Trophoblast cell (in vitro differentiated cells and primary cell): ENCODE data around the gene SMCR8.
"Not testable (repeated sequence)": the region's sequence is repeated elsewhere in the genome, so short reads cannot be mapped to it uniquely, and the experiment has no call there.

ENCODE experiments used
- DNase-seq, 2 donors: peaks; one replicate each; pipeline ENCODE4 v3.0.0-alpha.2; 2016
- H2AFZ ChIP-seq: 2 replicates; pipeline ENCODE4 v1.6.1; 2013; ENCODE audit warnings: low read length, moderate library complexity, mild to moderate bottlenecking; ENCODE audit not compliant: insufficient read depth, poor library complexity
- H2AK5ac ChIP-seq: 2 replicates; pipeline ENCODE4 v1.6.1; 2013; ENCODE audit warnings: mild to moderate bottlenecking, low read length
- H2BK120ac ChIP-seq: 2 replicates; pipeline ENCODE4 v1.6.1; 2013; ENCODE audit warnings: low read length, mild to moderate bottlenecking, moderate library complexity; ENCODE audit not compliant: insufficient read depth, poor library complexity
- H2BK12ac ChIP-seq: 2 replicates; pipeline ENCODE4 v1.6.1; 2013; ENCODE audit warnings: mild to moderate bottlenecking, low read length, moderate library complexity
- H2BK5ac ChIP-seq: 2 replicates; pipeline ENCODE4 v1.6.1; 2013; ENCODE audit warnings: low read length, low read depth, moderate library complexity, mild to moderate bottlenecking; ENCODE audit not compliant: poor library complexity
- H3K14ac ChIP-seq: 2 replicates; pipeline ENCODE4 v1.6.1; 2013; ENCODE audit warnings: mild to moderate bottlenecking, low read length
- H3K18ac ChIP-seq: 2 replicates; pipeline ENCODE4 v1.6.1; 2013; ENCODE audit warnings: mild to moderate bottlenecking, low read length
- H3K23ac ChIP-seq: 2 replicates; pipeline ENCODE4 v1.6.1; 2013; ENCODE audit warnings: low read length
- H3K27ac ChIP-seq: 2 replicates; pipeline ENCODE4 v1.5.1; 2013; ENCODE audit warnings: low read depth, mild to moderate bottlenecking, inconsistent platforms, low read length, moderate library complexity
- H3K27me3 ChIP-seq: 2 replicates; pipeline ENCODE4 v1.6.1; 2013; ENCODE audit warnings: inconsistent platforms, mild to moderate bottlenecking, low read length, moderate library complexity; ENCODE audit not compliant: insufficient read depth
- H3K36me3 ChIP-seq, 2 experiments: 1 replicate in 1 of 2; 2 replicates in 1 of 2; pipeline ENCODE4 v1.6.1; 2013; ENCODE audit warnings: low read length in 2 of 2, mild to moderate bottlenecking in 2 of 2, moderate library complexity in 1 of 2; ENCODE audit not compliant: insufficient read depth in 2 of 2, control insufficient read depth in 1 of 2
- H3K4ac ChIP-seq: 2 replicates; pipeline ENCODE4 v1.6.1; 2013; ENCODE audit warnings: low read depth, mild to moderate bottlenecking, low read length, moderate library complexity
- H3K4me1 ChIP-seq, 2 experiments: 1 replicate in 1 of 2; 2 replicates in 1 of 2; pipeline ENCODE4 v1.6.1; 2013; ENCODE audit warnings: low read length in 2 of 2, mild to moderate bottlenecking in 2 of 2, moderate library complexity in 1 of 2; ENCODE audit not compliant: insufficient read depth in 2 of 2, control insufficient read depth in 1 of 2
- H3K4me2 ChIP-seq: 2 replicates; pipeline ENCODE4 v1.6.1; 2013; ENCODE audit warnings: inconsistent platforms, mild to moderate bottlenecking, low read length, moderate library complexity
- H3K4me3 ChIP-seq: 2 replicates; pipeline ENCODE4 v1.5.1; 2013; ENCODE audit warnings: mild to moderate bottlenecking, low read depth, low read length, inconsistent platforms
- H3K79me1 ChIP-seq: one replicate; pipeline ENCODE4 v1.6.1; 2013; ENCODE audit warnings: low read length
- H3K79me2 ChIP-seq: 2 replicates; pipeline ENCODE4 v1.6.1; 2013; ENCODE audit warnings: low read length, mild to moderate bottlenecking; ENCODE audit not compliant: control insufficient read depth, insufficient read depth, poor library complexity
- H3K9ac ChIP-seq: 2 replicates; pipeline ENCODE4 v1.6.1; 2013; ENCODE audit warnings: mild to moderate bottlenecking, low read length
- H3K9me3 ChIP-seq: 2 replicates; pipeline ENCODE4 v1.6.1; 2013; ENCODE audit warnings: low read depth, mild to moderate bottlenecking, control low read depth, inconsistent platforms, low read length; ENCODE audit not compliant: insufficient read depth
- H4K12ac ChIP-seq: 2 replicates; pipeline ENCODE4 v1.6.1; 2013; ENCODE audit warnings: low read depth, mild to moderate bottlenecking, low read length, moderate library complexity
- H4K8ac ChIP-seq: 2 replicates; pipeline ENCODE4 v1.6.1; 2013; ENCODE audit warnings: low read depth, mild to moderate bottlenecking, low read length, moderate library complexity
- H4K91ac ChIP-seq: one replicate; pipeline ENCODE4 v1.6.1; 2013; ENCODE audit warnings: low read depth, mild to moderate bottlenecking, low read length, moderate library complexity
- WGBS: extraction: QIAGEN DNeasy Blood & Tissue Kit; methylation state at CpG from one replicate; pipeline ENCODE4 v1.1.7; 2013; ENCODE audit warnings: missing lambda C conversion rate; ENCODE audit not compliant: insufficient read length, insufficient coverage; ENCODE audit errors: extremely low coverage; 5-methylcytosine and 5-hydroxymethylcytosine counted together

The SMCR8 gene

GRCh38 chr17:18328643-18329204 is 13.6 kb downstream of the SMCR8 start:
- Histone ChIP-seq H2BK120ac (no peak overlapping the region), H3K4me3 (no peak overlapping the region), H3K36me3 (peaks cover 61 to 71% of the 10 kb centered on the region in 2 experiments), H2AK5ac (no peak overlapping the region), H2AFZ (no peak overlapping the region), H3K27me3 (no peaks in the 10 kb centered on the region), H3K23ac (no peak overlapping the region), H3K14ac (no peak overlapping the region), H4K91ac (no peak overlapping the region), H3K18ac (no peak overlapping the region), H3K4me1 (no peaks in the 10 kb centered on the region), H3K79me1 (no peaks in the 10 kb centered on the region), H3K27ac (no peak overlapping the region), H3K4me2 (no peak overlapping the region), H2BK5ac (no peak overlapping the region), H4K12ac (no peak overlapping the region), H3K9me3 (no peaks in the 10 kb centered on the region), H3K9ac (no peak overlapping the region), H3K4ac (no peak overlapping the region), H4K8ac (no peak overlapping the region), H2BK12ac (no peak overlapping the region), H3K79me2 (no peaks in the 10 kb centered on the region)
- no CpG with 5 or more reads among the region's 9 CpGs for WGBS
- DNase-seq: no peak

GRCh38 chr17:18331879-18332278 is 16.8 kb downstream of the SMCR8 start:
- DNase-seq: no peak
- Histone ChIP-seq H3K23ac (no peak overlapping the region), H3K4me1 (no peaks in the 10 kb centered on the region), H3K9me3 (peaks cover 2% of the 10 kb centered on the region), H3K4ac (no peak overlapping the region), H3K14ac (no peak overlapping the region), H2BK12ac (no peak overlapping the region), H3K36me3 (peaks cover 61 to 73% of the 10 kb centered on the region in 2 experiments), H3K4me3 (no peak overlapping the region), H3K27ac (no peak overlapping the region), H3K79me2 (no peaks in the 10 kb centered on the region), H3K27me3 (no peaks in the 10 kb centered on the region), H4K91ac (no peak overlapping the region), H3K79me1 (no peaks in the 10 kb centered on the region), H3K18ac (no peak overlapping the region), H3K4me2 (no peak overlapping the region), H2BK5ac (no peak overlapping the region), H2AFZ (no peak overlapping the region), H4K8ac (no peak overlapping the region), H2AK5ac (no peak overlapping the region), H4K12ac (no peak overlapping the region), H3K9ac (no peak overlapping the region), H2BK120ac (no peak overlapping the region)
- WGBS: no CpG with 5 or more reads among the region's 9 CpGs

- no peak overlapping the region for H4K91ac ChIP-seq
- H3K27me3 ChIP-seq: no peaks in the 10 kb centered on the region
- H3K9me3 ChIP-seq: peaks cover 2% of the 10 kb centered on the region
- no peak overlapping the region for H2BK120ac ChIP-seq
- no peak overlapping the region for H3K18ac ChIP-seq
- H3K4me1 ChIP-seq: no peaks in the 10 kb centered on the region
- DNase-seq: no peak
- H3K4ac ChIP-seq: no peak overlapping the region
- H2BK12ac ChIP-seq: no peak overlapping the region
- H2AFZ ChIP-seq: no peak overlapping the region
- no peak overlapping the region for H4K12ac ChIP-seq
- H2BK5ac ChIP-seq: no peak overlapping the region
- no peak overlapping the region for H3K4me2 ChIP-seq
- H3K79me2 ChIP-seq: no peaks in the 10 kb centered on the region
- H3K79me1 ChIP-seq: no peaks in the 10 kb centered on the region
- H4K8ac ChIP-seq: no peak overlapping the region
- no peak overlapping the region for H3K14ac ChIP-seq
- peak overlapping the region; percentile 32 for H3K4me3 ChIP-seq
- H2AK5ac ChIP-seq: no peak overlapping the region
- no peak overlapping the region for H3K9ac ChIP-seq
- WGBS: no CpG with 5 or more reads among the region's 4 CpGs
- H3K36me3 ChIP-seq: peaks cover 62 to 71% of the 10 kb centered on the region in 2 experiments
- H3K27ac ChIP-seq: no peak overlapping the region
- no peak overlapping the region for H3K23ac ChIP-seq
Observed at GRCh38 chr17:18332909-18333489, 17.9 kb downstream of the SMCR8 start.

- H2BK5ac ChIP-seq, H2BK120ac ChIP-seq, H4K12ac ChIP-seq, H3K9ac ChIP-seq, H2AFZ ChIP-seq, H3K18ac ChIP-seq, H2AK5ac ChIP-seq, H3K27me3 ChIP-seq, H4K91ac ChIP-seq, H3K79me1 ChIP-seq, H3K4me3 ChIP-seq, DNase-seq, H3K4me1 ChIP-seq, H3K79me2 ChIP-seq, H3K9me3 ChIP-seq, H2BK12ac ChIP-seq, H4K8ac ChIP-seq, H3K4ac ChIP-seq, H3K4me2 ChIP-seq, H3K27ac ChIP-seq, H3K14ac ChIP-seq, H3K23ac ChIP-seq: not testable (repeated sequence)
- no CpG with 5 or more reads among the region's 25 CpGs for WGBS
- peaks cover 48 to 52% of the 10 kb centered on the region in 2 experiments for H3K36me3 ChIP-seq
Observed at GRCh38 chr17:18338158-18338557, 23.1 kb downstream of the SMCR8 start.
